ENCODE results near the gene CIPC. TPM values are rescaled to one million over a fixed set of nuclear protein-coding genes. Genes with fewer than 3 reads are reported as not detected.

The CIPC gene
- total and polyA plus RNA-seq, 2 of the 4 experiments (the other 2 are of a cell fraction), result 6.6 to 12.9 TPM

- no TSS peak for BruUV-seq (replicated peaks)
These were observed 2.9 kb downstream of the CIPC start for GRCh38 chr14:77100961-77101360.

More at GRCh38 chr14:77100961-77101360, 2.9 kb downstream of the CIPC start:
- Histone ChIP-seq H3K14ac (replicated peaks; ENCODE audit: low read depth, low read length) (no peak overlapping the region), H2AK9ac (replicated peaks; ENCODE audit: low read depth, low read length, poor library complexity) (no peak overlapping the region), H3K9ac (ENCODE audit: low read depth, low read length) (no peak overlapping the region), H3K4me1 (ENCODE audit: control insufficient read depth, insufficient read depth, low read length) (peaks cover 6% of the 10 kb centered on the region), H3K36me3 (ENCODE audit: control insufficient read depth, insufficient read depth, low read length) (no peaks in the 10 kb centered on the region; the same call in 1 of the 2 replicates), H3K23ac (ENCODE audit: low read depth, low read length) (no peak overlapping the region), H3K4me3 (ENCODE audit: insufficient read depth, low read depth, low read length) (no peak overlapping the region), H2AK5ac (ENCODE audit: low read depth, low read length) (no peak overlapping the region), H2BK5ac (ENCODE audit: low read depth, low read length, poor library complexity, severe bottlenecking) (no peak overlapping the region), H3K4ac (ENCODE audit: low read depth, low read length) (0 out of 2 replicates have a peak overlapping the region, but pooled peaks have one; percentile 30), H3K27ac (ENCODE audit: insufficient read depth, low read length) (no peak overlapping the region), H2BK15ac (ENCODE audit: low read depth, low read length) (no peak overlapping the region), H3K9me1 (ENCODE audit: insufficient read depth, low read length) (peaks cover 4% of the 10 kb centered on the region), H4K20me1 (ENCODE audit: insufficient read depth, low read length) (no peaks in the 10 kb centered on the region), H3K4me2 (ENCODE audit: low read depth, low read length) (no peak overlapping the region), H4K5ac (ENCODE audit: low read depth, low read length) (no peak overlapping the region; the same call in 1 of the 2 replicates), H4K91ac (ENCODE audit: insufficient read depth, low read depth, low read length) (no peak overlapping the region), H3K56ac (ENCODE audit: extremely low read depth, insufficient read depth, low read length) (no peak overlapping the region), H3K79me1 (ENCODE audit: low read depth in 1 of 2, low read length in 2 of 2) (peaks cover 35 to 48% of the 10 kb centered on the region in 2 experiments), H2AFZ (replicated peaks; ENCODE audit: low read length, poor library complexity) (no peak overlapping the region), H3K27me3 (ENCODE audit: control insufficient read depth, insufficient read depth, low read length) (no peaks in the 10 kb centered on the region), H3K18ac (ENCODE audit: low read depth, low read length) (no peak overlapping the region), H4K8ac (ENCODE audit: low read depth in 2 of 2, low read length in 2 of 2) (peak overlapping the region in 1 of 2 experiments; percentile 58; a peak in 2 of 4 replicates), H3K9me3 (ENCODE audit: control insufficient read depth, insufficient read depth, low read length) (no peaks in the 10 kb centered on the region), H2BK20ac (ENCODE audit: low read depth, low read length) (no peak overlapping the region), H2BK120ac (ENCODE audit: low read depth, low read length) (no peak overlapping the region)
- DNase-seq (peak; percentile 27), ATAC-seq (ENCODE audit: low read depth) (no peak)
- dilution Hi-C loops (cut with HindIII; ENCODE audit: low sequenced_read_pairs, unreplicated experiment), result no loop called here
- POLR2A ChIA-PET (ENCODE audit: unreplicated experiment), result interaction anchor here (0.7 to 1.0 kb wide), 2 partner anchors 73 to 182 kb away, joined by 3 to 4 read pairs; partner anchors contain the start of gene IRF2BPL
- intact Hi-C loops (cut with micrococcal nuclease), result no loop called here
- CTCF ChIA-PET, result no interaction called here
- no CpG with 5 or more reads among the region's 3 CpGs for WGBS, 2 experiments (ENCODE audit: extremely low coverage in 2 of 2, insufficient read length in 1 of 2)
- in situ Hi-C loops (cut with MboI; ENCODE audit: low sequenced_read_pairs), result no loop called here
- TF ChIP-seq CHD1 (IDR thresholded peaks at IDR 0.05; ENCODE audit: low read depth, low read length) (no peak), MXI1 (IDR thresholded peaks at IDR 0.05; ENCODE audit: borderline replicate concordance, low read depth, low read length) (no peak), RCOR1 (IDR thresholded peaks at IDR 0.05; ENCODE audit: insufficient replicate concordance, low read length) (no peak), BHLHE40 (IDR thresholded peaks at IDR 0.05; ENCODE audit: low read depth, low read length) (no peak), MAZ (IDR thresholded peaks at IDR 0.05; ENCODE audit: borderline replicate concordance, low read depth, low read length) (no peak), MAFK (IDR thresholded peaks at IDR 0.05; ENCODE audit: low read depth, low read length) (no peak), RFX5 (IDR thresholded peaks at IDR 0.05; ENCODE audit: low read depth, low read length) (no peak), RAD21 (IDR thresholded peaks at IDR 0.05; ENCODE audit: low read length) (no peak), CTCF (conservative IDR thresholded peaks at IDR 0.05; ENCODE audit: low read depth, low read length) (no peak), SMC3 (IDR thresholded peaks at IDR 0.05; ENCODE audit: low read depth, low read length) (no peak), NFE2L2 (IDR thresholded peaks at IDR 0.05; ENCODE audit: low read depth, low read length) (no peak), ELK1 (IDR thresholded peaks at IDR 0.05; ENCODE audit: borderline replicate concordance, low read depth, low read length) (no peak), CEBPB (IDR thresholded peaks at IDR 0.05; ENCODE audit: low read depth, low read length) (no peak), FOS (IDR thresholded peaks at IDR 0.05; ENCODE audit: low read depth, low read length) (no peak), POLR2A (IDR thresholded peaks at IDR 0.05; ENCODE audit: low read depth, low read length) (no peak), USF2 (IDR thresholded peaks at IDR 0.05; ENCODE audit: low read depth, low read length) (no peak)

Data from IMR-90 (cell line).